ENCODE measurements around the gene ANKS3.

Gene ANKS3

DNA sequence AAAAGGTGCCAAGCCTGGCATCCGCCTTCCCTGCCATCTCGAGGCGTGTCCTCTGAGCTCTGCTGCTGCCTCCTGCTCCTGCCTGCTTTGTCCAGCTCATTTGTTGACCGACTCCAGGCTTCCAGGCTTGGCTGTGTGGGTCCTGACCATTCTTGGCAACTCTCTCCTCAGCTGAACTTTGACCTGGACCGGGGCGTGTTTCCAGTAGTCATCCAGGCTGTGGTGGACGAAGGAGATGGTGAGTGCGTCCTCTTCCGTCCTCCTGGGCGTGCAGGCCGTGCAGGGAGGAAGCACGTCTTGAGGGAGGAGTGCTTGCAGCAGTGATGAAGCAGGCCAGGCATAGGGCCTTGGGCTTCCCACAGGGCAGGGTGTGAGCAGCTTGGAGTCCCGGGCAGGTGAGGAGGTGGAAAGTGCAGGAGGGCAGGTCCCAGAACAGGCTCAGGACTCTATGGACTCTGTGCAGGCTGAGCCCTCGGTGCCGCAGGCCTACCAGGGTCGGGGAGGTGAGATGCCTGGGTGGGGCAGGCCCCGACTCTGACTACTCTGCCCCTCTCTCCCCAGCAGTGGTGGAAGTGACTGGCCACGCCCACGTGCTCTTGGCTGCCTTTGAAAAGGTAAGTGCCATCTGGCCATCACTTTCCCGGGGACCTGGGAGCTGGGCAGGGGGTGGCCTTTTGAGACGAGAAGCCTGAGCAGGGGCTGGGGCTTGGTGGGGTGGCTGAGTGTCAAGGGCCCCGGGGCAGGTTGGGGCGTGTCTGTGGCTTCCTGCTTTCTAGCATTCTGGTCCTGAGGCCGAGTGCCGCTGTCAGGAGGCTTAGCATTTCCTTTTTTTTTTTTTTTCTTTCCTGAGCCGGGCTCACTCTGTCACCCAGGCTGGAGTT is 69.3 kb downstream of the ANKS3 start:
- peak; percentile 68 for DNase-seq

- DNase-seq, result no peak
These were observed 70.2 kb downstream of the ANKS3 start for GRCh38 chr16:4663777-4664465.

DNA sequence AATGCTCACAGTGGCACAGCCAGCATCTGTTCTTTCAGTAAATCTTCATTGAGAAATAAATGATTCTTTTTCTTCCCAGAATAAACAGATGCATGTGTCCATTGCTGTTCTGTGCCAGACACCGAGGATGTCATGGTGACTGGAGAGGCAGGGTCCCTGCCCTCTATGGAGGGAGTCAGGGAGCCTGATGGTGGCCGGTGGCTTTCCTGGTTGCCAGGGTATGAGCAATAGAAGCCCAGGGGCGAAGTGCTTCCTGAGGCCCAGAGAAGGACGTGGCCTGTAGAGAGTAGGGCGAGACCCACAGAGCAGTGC is 70.7 kb downstream of the ANKS3 start:
- DNase-seq, result no peak

GRCh38 chr16:4661661-4662060 is 72.4 kb downstream of the ANKS3 start:
- DNase-seq, result no peak

- peak; percentile 70 for DNase-seq
These were observed 73.5 kb downstream of the ANKS3 start for GRCh38 chr16:4660454-4661007.

DNA sequence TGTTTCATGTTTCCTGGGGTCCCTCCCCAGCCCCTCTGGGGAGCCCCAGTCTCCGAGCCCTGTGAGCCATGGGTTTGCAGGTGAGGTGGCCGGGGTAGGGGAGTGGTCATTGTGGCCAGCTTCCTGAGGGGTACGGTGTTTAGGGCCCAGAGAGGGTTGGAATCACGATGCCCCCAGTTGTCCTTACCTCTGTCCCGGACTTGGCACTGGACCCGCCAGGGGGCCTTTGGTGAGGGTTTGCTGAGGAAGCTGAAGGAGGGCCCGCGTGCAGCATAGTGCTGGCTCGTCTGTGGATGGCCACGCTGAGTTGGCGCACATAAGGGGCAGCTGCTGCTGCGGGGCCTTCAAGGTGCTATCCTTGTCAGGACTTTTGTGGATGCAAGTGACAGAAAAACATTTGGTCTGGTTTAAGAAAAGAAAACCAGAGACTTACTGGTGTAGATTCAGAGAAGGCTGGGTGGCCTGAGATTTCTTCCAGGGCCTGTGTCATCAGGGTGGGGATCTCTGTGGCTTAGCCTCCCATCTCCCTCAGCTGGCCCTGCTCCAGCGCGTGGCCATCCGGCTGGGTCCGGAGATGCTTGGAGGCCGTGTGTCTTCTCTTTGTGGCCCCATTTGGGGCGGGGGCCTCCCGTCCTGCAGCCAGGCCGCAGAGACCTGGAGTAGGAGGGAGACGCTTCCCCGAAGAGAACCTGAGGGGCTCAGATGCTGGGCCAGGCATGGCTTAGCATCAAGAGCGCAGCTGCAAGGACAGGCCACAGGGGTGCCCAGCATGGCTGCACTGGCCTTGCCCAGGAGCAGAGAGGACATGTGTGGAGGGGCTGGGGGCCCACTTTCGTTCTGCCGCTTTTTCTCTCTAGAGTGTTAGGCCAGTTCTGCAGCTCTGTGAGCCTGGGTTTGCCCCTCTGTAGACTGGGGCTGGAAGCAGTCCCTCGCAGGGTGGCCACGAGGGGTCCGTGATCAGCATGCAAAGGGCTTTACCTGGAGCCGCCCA is 74.4 kb downstream of the ANKS3 start:
- DNase-seq, result no peak

DNA sequence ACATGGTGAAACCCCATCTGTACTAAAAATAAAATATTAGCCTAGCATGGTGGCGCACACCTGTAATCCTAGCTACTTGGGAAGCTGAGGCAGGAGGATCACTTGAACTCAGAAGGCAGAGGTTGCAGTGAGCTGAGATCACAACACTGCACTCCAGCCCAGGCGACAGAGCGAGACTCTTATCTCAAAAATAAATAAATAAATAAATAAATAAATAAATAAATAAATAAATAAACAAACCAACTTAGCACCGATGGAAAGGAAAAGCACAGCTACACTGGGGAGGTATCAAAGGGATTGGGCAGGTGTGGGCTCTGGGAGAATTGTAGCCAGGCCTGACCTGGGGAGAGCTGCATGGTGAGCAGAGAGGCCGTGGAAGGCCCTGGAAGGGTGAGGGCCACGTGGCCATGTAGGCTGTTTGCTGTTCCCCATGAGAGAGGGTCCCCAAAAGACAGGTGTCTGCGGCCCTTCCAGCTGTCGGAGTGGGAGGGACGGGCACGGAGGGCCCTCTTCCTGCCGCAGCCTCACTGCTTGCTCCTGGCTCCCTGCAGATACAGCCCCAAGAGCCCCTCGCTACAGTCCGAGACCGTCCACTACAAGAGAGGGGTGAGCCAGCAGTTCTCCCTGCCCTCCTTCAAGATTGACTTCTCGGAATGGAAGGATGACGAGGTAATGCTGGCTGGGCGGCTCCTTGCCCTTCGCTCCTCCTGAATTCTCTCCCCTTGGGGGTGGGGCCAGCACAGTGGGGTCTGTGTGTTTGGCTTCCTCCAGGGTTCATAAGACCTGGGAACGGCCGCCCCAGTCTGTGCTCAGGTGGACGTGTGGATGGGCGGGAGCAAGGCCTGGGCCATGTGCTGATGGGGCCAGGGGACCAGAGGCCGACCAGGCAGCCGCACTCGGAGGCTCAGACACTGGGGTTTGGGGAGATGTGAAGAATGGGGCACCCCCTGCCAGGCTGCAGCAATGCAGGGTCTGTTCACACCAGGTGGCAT is 77.1 kb downstream of the ANKS3 start:
- DNase-seq, result no peak

- no peak for DNase-seq
These were observed 77.8 kb downstream of the ANKS3 start for GRCh38 chr16:4656221-4656620.

DNA sequence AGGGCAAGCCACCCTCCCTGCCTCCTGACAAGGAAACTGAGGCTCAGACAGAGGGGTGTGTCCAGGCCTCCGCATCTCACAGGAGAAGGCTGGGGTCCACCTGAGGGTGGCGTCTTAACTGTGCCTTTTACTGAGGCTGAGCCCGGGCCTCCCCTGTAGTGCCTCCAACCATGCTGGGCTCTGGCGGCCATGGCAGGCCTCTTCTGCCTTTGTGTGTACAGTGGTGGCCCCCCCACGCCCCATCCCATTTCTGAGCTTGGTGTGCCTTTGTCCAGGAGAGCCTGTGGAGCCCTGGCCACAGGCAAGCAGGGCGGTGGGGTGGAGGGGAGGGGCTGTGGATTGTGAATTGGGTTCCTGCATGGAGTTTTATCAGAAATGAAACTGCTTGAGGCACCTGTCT is 78.3 kb downstream of the ANKS3 start:
- no peak for DNase-seq

DNA sequence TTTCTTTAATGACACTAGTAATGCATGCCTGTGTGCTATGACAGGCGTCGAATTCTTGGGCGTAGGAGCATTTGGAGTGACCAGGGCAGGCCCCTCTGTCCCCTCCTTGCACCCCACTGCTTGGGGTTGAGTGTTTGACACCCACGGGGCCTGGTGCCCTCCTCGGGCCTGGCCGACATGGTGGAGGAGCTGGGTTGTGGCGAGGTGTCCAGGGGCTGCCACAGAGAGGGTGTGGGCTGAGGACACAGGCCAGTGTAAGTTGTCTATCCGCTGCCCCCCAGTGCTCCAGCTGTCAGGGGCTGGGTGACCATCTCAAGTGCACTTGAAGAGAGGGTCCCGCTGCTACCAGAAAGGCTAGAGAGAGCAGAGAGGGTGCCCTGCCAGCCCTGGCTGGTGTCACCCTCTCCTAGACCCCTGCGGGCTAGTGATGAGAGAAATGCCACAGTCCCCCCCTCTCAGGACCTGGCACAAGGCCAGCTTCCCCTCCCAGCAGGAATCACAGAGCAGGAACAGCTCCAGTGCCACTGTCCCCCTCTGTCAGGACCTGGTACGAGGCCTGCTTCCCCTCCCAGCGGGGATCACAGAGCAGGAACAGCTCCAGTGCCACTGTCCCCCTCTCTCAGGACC is 79.0 kb downstream of the ANKS3 start:
- DNase-seq, result no peak

DNA sequence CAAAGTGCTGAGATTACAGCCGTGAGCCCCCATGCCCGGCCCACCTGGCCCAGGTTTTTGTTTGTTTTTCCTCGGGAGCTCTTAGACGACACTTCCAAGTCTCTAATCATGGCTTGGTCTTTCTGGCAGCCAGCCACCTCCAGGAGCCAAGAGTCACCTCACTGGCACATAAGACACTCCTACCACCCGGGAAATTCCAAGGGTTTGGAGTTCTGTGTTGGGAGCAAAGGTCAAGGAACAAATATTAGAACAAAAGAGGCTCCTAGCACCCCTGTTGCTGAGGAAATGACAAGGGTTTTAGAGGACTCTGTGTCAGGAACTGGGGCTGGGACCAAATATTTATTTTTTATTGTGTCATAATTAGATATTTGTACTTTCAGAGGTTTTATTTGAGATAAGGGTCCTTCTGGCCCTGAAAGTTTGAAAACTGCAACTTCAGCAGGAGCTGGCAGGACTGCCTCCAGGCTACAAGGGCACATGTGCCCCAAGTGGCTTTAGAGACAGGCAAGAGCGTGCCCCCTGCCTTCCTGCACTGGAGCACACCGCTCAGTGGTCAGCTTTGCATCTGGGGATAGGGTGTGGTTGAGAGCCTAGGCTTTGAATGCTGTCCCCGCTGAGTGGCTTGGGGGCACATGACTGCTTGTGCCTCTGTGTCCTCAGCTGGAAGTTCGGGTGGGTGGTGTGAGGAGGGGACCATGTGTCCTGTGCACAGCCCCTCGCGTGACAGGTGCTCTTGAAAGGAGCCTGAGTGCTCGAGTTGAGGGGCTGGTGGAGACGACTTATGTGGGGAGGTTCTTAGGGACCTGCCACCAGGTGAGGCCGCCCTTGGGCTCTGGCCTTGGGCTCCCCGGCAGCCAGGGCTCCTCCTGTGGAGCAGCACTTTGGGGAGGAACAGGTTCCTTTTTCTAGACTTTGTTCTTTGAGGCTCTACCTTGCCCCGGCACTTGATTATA is 79.8 kb downstream of the ANKS3 start:
- no peak for DNase-seq

GRCh38 chr16:4652561-4652960 is 81.5 kb downstream of the ANKS3 start:
- DNase-seq, result no peak

- no peak for DNase-seq
These were observed 82.2 kb downstream of the ANKS3 start for GRCh38 chr16:4651827-4652226.

- peak; percentile 84 for DNase-seq
These were observed 83.5 kb downstream of the ANKS3 start for GRCh38 chr16:4650443-4651074.

DNA sequence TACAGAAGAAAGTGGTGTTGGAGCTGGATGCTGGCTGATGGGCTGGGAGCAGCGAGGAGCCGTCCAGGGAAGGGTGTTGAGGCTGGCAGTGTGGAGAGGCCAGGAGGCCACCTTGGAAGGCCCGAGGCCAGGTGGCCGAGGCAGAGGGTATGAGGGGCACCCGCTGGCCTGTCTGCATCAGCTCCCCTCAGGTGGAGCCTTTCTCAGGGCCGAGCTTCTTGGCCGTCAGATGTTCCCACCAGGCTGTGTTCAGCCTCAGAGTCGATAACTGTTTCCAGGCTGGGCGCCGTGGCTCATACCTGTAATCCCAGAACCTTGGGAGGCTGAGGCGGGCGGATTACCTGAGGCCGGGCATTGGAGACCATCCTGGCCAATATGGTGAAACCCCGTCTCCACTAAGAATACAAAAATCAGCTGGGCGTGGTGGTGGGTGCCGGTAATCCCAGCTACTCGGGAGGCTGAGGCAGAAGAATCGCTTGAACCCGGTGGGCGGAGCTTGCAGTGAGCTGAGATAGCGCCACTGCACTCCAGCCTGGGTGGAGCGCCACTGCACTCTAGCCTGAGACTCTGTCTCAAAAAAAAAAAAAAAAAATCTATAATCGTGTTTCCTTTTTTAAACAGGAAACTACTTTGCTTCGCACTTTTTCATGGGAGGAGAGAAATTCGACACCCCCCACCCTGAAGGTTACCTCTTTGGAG is 84.2 kb downstream of the ANKS3 start:
- no peak for DNase-seq

DNA sequence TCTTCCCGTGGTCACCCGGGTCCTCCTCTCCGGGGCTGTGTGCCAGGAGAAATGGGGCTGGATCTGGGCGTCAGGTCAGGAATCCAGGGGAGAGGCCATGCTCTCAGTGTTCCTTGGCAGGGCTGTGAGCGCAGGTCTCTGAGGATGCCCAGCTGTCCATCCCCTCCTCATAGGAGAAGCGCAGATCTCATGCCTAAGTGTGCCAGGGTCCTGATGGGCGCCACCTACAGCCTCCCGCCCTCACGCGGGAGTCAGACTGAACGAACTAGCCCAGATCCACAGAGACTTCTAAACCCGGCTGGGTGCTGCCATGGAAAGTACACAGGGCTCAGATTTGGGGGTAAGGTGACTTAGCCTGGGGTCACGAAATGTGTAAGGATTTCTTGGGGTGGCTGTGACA is 85.2 kb downstream of the ANKS3 start:
- DNase-seq, result no peak

- DNase-seq, result no peak
These were observed 86.5 kb downstream of the ANKS3 start for GRCh38 chr16:4647644-4647980.

DNA sequence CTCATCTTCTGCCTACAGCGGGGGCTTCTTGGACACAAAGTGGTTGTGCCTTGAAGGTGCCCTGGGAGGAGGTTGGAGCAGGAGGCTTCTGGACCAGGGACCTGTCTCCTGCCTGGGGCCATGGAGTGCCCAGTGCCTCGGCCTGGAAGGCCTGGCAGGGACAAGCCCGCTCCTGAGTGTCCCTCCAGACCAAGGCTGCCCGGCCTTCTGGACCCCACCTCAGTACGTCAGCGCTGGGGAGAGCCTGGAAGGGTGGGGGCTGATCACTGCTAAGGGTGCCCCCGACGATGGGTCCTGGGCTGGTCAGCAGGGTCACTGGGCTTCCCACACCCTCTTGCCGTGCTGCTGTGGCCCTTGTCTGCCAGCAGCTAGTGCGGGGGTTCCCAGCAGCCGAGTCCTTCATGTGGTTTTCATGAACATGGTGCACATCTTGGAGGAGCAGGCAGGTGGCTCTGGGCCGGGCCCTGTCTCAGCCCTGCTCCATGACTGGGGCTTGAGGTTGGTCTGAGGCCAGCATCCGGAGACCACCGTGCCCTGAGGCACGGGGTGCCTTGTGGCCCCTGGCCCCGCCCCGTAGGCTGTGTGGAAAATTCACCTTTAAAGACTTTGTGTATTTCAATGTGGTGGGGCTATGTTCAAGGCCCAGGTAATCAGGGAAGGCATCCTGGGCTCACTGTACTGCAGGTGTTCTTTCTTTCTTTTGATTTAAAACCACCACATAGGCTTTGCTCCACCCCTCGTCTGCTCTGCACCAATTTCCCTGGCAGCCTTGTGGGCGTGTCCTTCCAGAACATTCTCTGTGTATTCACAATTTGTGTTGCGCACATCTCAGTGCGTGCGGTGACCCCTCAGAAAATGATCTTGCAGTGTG is 87.1 kb downstream of the ANKS3 start:
- no peak for DNase-seq
